ENCODE measurements around the gene PTGR2.
"Not testable (repeated sequence)": the region's sequence is repeated elsewhere in the genome, so short reads cannot be mapped to it uniquely, and the experiment has no call there.

Gene PTGR2

DNA sequence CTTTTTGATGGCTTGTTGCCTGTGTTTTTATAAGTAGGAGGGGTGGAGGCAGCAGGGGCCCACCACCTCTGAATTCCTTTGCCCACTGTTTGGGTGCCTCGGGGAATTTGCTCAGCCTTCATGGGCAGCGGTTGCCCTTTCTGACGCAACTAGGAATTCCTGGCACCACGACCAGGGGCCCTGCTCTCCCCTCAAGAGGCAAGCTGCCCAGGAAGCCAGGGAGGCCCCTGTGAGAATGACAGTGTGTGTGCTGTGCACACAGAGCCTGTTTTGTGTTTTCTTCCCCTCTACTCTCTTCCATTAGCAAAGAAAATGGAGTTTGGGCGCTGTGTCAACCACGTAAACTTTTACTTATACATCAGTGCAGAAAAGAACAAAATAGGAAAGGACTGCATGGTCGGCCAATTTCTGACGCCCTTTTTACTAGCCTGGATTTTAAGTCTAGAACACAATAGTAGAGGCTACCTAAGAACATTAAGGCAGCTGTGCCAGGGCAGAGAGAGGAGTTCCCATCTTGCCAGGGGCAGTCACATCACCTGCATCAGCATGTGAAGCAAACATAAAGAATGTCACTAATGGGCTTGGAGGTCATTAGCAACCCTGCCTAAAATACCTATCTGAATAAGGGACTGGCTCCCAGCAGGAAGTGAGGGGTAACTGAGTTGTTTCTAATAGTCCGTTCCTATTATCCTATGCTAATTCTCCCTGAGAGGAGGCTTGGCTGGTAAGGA is 17.9 kb upstream of the PTGR2 start:
- DNase-seq: no peak

DNA sequence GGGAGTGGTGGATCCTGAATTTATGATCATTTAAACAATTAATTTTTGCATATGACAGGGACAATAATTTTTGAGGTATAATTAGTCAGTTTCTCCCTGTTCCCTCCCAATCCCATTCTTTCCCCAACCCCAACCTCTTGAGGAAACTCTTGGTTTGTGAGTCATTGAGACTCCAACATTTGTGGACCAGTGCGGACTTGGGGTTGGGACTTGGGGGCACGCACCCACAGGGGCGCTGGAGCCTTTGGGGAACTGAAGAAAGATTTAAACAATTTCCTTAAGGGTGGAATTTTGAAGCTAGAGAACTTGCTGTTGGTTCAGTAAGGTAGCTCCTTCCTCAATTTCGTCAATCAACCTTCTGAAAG is 17.4 kb upstream of the PTGR2 start:
- no peak for DNase-seq

DNA sequence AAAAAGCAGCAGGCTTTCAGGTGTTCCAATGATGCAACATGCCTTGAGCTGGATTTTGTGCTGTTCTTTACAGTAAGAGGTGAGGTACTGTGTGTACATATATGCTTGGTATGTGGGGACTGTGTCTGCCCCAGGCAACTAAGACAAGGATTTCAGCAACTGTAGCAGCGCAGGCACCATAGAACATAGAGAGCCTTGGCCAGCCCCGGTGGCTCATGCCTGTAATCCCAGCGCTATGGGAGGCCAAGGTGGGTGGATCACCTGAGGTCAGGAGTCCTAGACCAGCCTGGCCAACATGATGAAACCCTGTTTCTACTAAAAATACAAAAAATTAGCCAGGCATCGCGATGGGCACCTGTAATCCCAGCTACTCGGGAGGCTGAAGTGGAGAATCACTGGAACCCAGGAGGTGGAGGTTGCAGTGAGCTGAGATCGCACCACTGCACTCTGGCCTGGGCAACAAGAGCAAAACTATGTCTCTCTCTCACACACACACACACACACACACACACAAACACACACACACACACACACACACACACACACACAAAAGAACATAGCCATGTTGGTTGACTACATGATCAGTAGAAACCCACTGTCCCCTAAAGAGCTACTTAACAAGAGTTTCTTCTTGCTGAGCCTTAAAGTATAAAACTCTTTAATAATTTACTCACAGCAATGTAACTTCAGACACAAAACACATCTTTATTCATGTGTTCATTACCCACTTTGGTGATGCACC is 13.2 kb upstream of the PTGR2 start:
- DNase-seq: not testable (repeated sequence)

DNA sequence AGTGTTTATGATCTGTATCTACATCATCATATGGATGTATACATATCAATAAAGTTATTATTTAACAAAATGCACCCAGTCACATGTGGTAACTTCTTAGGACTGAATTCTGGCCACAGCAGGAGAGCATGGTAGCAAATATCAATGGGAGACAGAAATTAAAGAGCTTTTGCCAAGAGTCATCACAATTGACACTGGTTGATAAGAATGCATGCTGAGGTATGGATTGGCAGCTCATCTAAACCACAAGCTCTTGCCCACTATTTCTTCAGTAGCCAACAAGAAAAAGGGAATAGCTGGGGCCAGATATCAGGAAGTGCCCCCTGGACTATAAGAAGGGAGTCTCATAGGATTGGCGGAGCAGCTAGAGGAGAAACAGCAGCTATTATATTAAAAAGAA is 9.4 kb upstream of the PTGR2 start:
- no peak for DNase-seq

DNA sequence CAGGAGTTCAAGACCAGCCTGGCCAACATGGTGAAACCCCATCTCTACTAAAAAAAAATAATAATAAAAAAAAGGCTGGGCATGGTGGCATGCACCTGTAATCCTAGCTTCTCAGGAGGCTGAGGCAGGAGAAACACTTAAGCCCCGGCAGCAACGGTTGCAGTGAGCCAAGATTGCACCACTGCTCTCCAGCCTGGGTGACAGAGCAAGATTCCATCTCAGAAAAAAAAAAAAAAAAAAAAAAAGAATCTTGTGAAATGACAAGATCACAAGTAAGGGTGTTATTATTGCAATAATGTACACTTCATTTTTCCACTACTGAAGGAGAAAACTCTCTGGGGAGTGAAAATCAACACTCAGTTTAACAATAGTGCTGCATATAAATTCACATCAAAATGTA is 8.8 kb upstream of the PTGR2 start:
- no peak for DNase-seq

DNA sequence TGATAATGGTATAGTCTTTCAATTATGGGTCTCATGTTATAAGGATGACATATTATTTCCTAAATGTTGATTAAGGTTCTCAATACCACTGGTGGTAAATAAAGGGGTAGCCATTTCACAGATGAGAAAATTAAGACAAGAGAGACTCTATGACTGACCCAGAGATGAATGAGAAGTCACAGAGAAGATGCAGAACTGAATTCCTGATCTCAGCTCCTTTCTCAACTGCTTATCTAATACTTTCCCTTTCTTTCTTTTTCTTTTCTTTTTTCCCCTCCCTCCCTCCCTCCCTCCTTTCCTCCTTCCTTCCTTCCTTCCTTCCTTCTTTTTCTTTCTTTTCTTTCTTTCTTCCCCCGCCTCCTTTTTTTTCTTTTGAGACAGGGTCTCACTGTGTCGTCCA is 8.3 kb upstream of the PTGR2 start:
- no peak for DNase-seq

DNA sequence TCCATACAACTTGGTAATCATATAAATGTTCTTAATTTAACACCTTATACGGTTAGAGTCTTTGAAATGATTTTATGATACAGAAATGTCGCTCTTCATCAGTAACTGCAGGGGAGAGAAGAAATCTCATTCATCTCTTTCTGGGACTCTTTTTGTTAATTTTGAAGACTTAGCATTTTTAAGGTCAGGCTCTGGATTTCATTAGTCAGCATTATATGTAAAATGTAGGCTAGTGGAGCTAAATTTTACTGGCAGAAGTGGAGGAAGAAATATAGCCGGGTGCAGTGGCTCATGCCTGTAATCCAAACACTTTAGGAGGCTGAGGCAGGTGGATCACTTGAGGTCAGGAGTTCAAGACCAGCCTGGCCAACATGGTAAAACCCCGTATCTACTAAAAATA is 4.7 kb upstream of the PTGR2 start:
- DNase-seq: no peak

DNA sequence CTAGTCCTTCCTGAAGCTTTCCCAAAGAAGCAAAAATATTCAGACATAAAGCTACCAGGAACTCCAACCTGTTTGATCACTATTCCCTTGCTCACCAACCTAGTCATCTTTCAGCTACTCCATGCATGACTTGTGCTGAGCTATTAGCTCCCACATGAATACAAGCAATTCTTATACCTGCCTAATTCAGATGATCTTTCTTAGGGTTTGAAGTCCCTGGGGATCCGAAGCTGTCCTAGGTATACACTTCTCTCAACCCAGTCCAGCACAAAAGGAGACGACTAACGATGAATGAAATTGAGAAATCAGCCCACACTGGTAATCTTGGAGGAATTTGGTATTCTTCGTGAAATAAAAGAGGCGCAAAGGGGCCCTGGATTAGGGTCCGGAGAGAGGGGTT is 631 bp upstream of the PTGR2 start:
- no peak for DNase-seq

DNA sequence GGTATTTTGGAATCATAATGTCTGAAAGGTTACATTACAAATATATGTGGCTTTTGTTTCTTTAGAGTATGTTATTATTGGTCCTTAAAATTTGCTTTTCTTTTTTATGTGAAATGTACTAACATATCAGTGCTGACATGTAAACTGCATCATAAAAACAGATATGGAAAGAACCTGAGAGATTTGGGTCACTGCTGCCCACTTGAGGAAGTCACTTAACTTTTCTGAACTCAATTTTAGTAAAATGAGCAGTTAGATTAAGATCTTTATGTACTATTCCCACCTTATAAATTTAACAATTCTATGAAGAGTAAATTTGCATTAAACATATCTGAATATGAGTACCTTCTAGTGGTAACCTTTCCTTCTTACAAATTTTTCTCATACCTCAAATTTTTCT is 7.5 kb downstream of the PTGR2 start:
- DNase-seq: no peak

DNA sequence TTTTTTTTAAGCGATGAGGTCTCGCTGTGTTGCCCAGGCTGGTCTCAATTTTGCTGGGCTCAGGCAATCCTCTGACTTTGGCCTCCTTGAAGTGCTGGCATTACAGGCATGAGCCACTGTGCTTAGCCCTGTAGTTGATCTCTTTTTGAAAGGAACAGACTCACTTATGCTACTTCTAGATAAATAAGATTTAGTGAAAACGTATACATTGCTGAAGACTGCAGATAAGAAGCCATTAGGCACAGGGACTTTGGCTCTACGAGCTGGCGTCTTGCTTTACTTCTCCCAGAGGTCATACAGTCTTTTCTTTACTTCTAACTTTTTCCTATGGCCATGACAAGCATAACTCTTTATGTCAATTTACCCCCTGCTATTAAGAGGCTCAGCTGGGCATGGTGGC is 9.4 kb downstream of the PTGR2 start:
- DNase-seq: no peak

DNA sequence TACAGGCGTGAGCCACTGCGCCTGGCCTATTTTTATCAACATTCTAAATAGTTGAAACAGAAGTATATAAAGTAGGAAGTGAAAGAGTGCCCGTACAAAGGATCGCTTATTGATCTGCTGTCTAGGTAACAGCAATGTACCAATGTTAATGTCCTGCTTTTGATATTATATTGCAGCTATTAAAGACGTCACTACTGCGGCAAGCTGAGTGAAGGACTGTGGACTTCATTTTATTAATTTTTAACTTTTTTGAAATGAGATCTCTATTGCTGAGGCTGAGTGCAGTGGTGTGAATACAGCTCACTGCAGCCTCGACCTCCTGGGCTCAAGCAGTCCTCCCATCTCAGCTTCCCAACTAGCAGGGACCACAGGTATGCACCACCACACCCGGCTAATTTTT is 10.8 kb downstream of the PTGR2 start:
- DNase-seq: no peak

DNA sequence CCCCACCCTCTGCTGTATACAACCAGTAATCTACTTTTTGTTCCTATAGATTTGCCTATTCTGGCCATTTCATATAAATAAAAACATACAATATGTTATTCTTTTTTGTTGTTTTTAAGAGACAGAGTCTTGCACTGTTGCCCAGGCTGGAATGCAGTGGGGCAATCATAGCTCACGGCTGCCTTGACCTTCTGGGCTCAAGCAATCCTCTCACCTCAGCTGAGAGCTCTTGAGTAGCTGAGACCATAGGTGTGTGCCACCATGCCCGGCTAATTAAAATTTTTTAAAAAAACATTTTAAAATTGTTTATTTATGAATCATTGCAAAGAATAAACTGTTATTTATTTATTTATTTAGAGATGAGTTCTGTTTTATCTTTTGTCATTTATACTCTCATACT is 11.6 kb downstream of the PTGR2 start:
- no peak for DNase-seq

DNA sequence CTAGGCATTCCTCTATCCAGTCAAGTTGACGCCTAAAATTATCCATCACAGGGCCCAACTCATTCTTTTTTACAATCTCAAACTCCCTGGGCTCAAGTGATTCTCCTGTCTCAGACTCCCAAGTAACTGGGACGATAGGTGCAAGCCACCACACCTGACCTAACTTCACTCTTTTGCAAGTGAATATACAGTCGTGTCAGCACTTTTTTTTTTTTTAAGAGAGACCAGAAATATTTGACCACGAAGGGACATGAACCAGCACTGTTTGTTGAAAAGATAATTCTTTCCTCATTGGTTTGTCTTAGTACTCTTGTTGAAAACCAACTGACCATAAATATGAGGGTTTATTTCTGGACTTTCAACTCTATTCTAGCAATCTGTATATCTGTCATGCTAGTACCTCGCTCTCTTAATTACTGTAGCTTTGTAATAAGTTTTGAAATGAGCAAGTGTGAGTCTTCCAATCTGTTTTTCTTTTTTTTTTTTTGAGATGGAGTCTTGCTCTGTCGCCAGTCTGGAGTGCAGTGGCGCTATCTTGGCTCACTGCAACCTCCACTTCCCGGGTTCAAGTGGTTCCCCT is 14.0 kb downstream of the PTGR2 start:
- DNase-seq: no peak

DNA sequence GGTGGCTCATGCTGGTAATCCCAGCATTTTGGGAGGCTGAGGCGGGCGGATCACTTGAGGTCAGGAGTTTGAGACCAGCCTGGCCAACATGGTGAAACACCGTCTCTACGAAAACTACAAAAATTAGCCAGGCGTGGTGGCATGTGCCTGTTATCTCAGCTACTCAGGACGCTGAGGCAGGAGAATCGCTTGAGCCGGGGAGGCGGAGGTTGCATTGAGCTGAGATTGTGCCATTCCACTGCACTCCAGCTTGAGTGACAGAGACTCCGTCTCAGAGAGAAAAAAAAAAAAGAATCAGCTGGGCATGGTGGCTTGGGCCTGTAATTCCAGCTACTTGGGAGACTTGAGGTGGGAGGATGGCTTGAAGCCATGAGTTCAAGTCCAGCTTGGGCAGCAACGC is 18.1 kb downstream of the PTGR2 start:
- DNase-seq: not testable (repeated sequence)

DNA sequence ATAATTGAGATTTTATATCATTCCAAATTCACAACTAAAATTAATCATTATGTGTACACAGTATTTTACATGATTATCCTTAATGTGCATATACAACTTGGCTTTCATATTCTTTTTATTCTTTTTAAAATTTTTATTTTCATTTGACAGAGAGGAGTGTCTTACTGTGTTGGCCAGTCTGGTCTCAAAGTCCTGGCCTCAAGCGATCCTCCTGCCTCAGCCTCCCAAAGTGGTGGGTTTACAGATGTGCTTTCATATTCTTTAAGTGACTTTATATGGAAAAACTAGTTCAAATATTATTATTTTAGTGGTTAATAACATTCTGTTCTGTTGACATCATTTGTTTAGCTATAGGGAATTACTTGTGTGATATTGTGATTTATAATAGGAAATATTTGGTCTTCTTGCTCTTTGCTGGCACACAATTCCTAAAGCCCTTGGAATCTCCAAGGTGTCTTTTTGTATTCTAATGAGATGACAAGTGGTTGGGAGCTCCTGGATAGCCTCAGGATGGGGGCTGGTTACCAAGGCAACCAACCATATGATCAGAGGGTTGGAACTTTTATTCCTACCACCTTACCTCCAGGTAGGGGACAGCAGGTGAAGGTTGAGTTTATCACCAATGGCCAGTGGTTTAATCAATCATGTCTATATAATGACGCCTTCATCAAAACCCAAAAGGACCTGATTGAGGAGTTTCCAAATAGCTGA is 19.0 kb downstream of the PTGR2 start:
- DNase-seq: no peak

DNA sequence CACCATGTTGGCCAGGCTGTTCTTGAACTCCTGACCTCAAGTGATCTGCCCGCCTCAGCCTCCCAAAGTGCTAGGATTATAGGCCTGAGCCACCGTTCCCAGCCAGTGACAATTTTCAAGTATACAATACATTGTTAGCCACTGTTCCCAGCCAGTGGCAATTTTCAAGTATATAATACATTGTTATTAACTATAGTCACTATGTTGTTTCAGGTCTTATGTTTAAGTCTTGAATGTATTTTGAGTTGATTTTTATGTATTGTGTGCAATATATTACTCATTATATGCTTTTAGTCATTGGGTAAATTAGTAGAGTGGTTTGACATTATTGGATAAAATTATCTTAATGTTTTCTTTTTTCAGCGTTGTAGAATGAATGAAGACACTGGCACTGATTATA is 22.0 kb downstream of the PTGR2 start:
- no peak for DNase-seq

DNA sequence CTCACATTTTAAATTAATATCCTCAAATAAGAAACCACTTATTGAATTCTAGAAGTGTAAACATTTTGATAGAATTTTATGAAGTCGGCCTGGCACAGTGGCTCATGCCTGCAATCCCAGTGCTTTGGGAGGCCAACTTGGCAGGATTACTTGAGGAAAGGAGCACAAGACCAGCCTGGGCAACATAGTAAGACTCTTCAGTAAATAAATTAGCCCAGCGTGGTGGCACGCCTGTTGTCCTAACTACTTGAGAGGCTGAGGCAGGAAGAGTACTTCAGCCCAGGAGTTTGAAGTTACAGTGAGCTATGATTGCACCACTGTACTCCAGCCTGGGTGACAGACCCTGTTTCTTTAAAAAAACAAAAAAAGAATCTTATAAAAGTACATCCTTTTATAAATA is 26.2 kb downstream of the PTGR2 start:
- DNase-seq: no peak

DNA sequence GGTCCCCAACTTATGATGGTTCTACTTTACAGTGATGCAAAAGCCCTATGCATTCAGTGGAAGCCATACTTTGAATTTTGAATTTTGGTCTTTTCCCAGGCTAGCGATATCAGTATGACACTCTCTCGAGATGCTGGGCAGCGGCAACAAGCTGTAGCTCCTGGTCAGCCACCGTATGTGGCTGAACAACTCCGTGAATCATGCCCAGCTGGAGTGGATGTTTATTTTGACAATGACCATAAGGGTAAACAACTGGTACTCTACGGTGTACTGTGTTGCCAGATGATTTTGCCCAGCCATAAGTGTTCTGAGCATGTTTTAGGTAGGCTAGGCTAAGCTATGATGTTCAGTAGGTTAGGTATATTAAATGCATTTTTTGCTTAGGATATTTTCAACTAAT is 26.8 kb downstream of the PTGR2 start:
- DNase-seq: no peak

DNA sequence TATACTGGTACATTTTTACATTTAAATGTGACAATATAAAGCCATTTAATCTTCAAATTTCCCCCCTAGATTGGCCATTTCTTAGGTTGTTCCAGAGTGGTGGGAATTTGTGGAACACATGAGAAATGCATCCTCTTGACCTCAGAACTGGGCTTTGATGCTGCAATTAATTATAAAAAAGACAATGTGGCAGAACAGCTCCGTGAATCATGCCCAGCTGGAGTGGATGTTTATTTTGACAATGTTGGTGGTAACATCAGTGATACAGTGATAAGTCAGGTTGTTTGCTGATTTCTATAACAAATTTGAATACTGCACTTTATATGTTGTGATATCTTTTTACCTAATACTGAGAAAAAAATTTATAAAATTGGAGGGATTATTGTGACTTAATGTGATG is 27.4 kb downstream of the PTGR2 start:
- DNase-seq: no peak

DNA sequence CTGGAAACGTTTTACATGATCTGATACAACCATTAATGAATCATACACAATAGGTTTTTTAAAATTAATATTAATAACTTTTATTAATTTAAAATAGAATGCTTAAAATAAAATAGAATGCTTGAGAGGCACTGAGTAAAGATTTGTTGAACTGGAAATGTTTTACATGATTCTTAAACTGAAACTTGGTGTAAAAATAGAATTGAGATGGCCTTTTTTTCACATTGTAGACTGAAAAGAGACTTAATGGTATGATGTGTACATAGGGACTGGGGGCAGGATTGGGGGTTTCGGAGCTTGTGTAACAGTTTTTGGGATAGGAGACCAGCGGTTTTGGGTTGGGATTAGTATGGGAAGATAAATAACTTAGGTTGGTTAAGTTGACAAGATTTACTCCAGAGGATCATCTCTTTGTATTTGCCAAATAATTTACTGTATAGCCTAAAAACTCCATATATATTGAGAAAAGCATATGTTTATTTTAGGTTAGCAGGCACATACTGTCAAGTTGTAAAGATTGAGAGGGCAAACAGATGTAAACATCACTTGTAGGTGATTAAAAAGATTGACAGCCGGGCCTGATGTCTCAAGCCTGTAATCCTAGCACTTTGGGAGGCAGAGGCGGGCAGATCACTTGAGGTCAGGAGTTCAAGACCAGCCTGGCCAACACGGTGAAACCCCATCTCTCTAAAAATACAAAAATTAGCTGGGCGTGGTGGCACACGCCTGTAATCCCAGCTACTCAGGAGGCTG is 33.0 kb downstream of the PTGR2 start:
- no peak for DNase-seq

DNA sequence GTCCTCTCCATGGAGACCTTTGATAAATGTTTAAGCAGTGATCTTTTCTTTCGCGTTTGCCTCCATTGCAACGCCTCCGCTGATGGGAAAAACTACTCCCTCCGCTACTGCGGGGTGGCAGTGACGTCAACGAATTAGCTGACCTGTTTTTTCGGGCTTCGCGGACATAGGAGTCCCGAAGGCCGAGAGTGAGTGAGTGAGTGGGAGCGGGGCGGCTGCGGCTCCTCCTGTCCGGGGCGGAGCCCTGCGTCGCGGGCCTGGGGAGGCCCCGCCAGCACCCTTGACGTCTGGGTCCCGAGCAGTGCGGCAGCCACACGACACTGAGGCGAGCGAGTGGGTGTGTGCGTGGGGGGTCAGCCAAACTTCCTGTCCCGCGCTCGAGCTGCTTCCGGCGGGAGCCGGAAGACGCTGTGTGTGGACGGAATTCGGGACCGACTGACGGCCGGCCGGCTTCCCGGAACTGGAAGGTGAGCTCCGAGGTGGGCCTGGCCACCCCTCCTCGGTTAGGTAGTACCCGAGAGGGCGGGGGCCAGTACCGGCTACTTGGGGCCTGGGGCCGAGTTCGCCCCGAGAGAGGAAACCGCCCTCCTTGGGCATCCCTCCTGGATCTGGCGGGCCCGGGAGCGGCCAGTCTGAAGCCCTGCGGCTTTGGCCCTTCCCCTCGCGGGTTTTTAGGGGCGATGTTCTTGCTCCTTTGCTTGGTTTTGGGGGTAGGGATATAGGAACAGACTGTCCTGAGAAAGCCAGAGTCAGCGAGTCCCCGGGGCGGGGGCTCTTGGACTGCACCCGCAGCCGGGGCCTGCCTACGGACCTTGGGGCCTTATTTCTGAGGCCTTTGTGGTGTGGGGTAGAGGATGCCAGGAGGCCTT is 35.1 kb downstream of the PTGR2 start, which contains the start of gene ZNF410:
TSS of gene ZNF410 (plus strand) at position 411 of the 869 bp plus-strand sequence. CDS start 5,317 bp downstream, outside the sequence.
- DNase-seq: peak; percentile 38

DNA sequence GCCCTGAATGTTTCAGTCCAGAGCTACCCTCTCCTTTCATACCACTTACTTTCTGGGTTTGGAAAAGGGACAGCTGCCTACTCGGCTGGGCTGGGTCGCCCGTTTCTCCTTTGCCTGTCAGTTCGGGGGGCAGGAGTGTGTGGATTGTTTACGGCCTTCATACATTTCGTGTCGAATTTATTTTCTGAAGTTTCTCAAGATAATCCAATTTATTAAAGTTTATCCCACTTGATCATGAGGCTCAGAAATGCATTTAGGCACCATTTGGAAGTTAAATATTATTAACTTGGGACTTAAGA is 35.6 kb downstream of the PTGR2 start:
- DNase-seq: no peak

Data from NCI-H1436 treated with DMSO at 0.1 percent for 48 hours (cell line).